ENCODE data around the gene AAMP. TPM values are rescaled to one million over a fixed set of nuclear protein-coding genes. Genes with fewer than 3 reads are reported as not detected.

AAMP gene
- total RNA-seq, 4 donors from 2014 or later, result 91.8 to 151 (median 115) TPM

DNA sequence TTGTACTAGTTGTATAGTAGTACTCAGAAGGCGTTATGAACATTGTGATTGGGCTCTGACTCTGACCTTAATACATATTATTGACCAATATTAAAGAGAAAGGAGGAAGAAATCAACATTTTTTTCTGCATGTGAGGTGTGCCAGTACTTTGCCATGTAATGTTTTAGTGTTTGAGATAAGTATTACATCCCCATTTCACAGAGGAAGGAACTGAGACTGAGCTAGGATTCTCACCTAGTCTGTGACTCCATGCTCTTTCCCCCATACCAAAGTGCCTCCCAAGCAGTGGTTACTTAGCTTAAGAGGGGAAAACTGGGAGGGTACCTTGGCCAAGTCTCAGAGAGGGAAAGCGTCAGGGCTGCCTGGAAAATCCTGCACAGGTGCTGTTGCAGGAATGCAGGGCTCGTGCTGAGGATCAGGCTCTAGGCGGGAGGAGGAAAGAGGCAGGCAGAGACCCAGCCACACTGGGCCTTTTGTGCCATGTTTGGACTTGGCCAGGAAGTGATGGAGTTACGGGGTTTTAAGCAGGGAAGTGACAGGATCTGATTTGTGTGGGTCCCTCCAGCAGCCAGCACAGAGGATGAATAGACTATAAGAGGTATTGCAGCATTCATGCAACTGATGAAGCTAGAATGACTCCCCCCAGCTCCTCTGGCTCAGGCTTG, 2.1 kb upstream of the AAMP start:
- no peak for TF ChIP-seq POLR2A (IDR thresholded peaks at IDR 0.05)
- TF ChIP-seq, protein P1, sequence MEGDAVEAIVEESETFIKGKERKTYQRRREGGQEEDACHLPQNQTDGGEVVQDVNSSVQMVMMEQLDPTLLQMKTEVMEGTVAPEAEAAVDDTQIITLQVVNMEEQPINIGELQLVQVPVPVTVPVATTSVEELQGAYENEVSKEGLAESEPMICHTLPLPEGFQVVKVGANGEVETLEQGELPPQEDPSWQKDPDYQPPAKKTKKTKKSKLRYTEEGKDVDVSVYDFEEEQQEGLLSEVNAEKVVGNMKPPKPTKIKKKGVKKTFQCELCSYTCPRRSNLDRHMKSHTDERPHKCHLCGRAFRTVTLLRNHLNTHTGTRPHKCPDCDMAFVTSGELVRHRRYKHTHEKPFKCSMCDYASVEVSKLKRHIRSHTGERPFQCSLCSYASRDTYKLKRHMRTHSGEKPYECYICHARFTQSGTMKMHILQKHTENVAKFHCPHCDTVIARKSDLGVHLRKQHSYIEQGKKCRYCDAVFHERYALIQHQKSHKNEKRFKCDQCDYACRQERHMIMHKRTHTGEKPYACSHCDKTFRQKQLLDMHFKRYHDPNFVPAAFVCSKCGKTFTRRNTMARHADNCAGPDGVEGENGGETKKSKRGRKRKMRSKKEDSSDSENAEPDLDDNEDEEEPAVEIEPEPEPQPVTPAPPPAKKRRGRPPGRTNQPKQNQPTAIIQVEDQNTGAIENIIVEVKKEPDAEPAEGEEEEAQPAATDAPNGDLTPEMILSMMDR (IDR thresholded peaks at IDR 0.05), result peak in 1 of 6 experiments; percentile 16
- peaks cover 0 to 55% (median 24%) of the 10 kb centered on the region in 4 donors for H3K4me1 ChIP-seq

DNA sequence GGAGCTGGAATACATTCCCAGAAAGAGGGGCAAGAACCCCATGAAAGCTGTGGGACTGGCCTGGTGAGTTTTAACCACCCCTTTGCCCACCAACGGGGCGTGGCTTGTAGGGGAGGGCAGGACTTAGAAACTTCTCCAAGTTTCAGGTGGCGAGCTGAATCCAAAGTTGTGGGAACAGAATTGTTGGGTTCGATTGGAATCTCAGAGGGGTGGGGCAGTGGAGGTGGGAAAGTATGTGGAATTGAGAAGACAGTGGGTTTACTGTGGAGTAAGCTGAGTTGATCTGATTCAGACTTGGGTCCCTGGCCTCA, 1.5 kb upstream of the AAMP start:
- H3K4me1 ChIP-seq, result peaks cover 0 to 55% (median 24%) of the 10 kb centered on the region in 4 donors
- H3K4me3 ChIP-seq, result peak overlapping the region in 2 of 4 donors; percentile 59 to 96
- TF ChIP-seq, protein P1 (IDR thresholded peaks at IDR 0.05), result no peak
- no peak for TF ChIP-seq POLR2A (IDR thresholded peaks at IDR 0.05)
- H3K36me3 ChIP-seq, result peaks cover 0 to 46% (median 3%) of the 10 kb centered on the region in 3 donors
- DNase-seq, result no peak
- no peaks in the 10 kb centered on the region for H3K9me3 ChIP-seq
- no peaks in the 10 kb centered on the region for H3K27me3 ChIP-seq
- peak overlapping the region; percentile 47 to 84 (median 76) for H3K27ac ChIP-seq

More for the DNA sequence above, 2.1 kb upstream of the AAMP start:
- H3K27me3 ChIP-seq, result no peaks in the 10 kb centered on the region
- DNase-seq, result peak in 1 of 3 donors; percentile 53
- no peaks in the 10 kb centered on the region for H3K9me3 ChIP-seq
- H3K36me3 ChIP-seq, result peaks cover 0 to 46% (median 3%) of the 10 kb centered on the region in 3 donors
- H3K27ac ChIP-seq, result peak overlapping the region; percentile 47 to 83 (median 68)
- H3K4me3 ChIP-seq, result peak overlapping the region in 1 of 4 donors; percentile 59

DNA sequence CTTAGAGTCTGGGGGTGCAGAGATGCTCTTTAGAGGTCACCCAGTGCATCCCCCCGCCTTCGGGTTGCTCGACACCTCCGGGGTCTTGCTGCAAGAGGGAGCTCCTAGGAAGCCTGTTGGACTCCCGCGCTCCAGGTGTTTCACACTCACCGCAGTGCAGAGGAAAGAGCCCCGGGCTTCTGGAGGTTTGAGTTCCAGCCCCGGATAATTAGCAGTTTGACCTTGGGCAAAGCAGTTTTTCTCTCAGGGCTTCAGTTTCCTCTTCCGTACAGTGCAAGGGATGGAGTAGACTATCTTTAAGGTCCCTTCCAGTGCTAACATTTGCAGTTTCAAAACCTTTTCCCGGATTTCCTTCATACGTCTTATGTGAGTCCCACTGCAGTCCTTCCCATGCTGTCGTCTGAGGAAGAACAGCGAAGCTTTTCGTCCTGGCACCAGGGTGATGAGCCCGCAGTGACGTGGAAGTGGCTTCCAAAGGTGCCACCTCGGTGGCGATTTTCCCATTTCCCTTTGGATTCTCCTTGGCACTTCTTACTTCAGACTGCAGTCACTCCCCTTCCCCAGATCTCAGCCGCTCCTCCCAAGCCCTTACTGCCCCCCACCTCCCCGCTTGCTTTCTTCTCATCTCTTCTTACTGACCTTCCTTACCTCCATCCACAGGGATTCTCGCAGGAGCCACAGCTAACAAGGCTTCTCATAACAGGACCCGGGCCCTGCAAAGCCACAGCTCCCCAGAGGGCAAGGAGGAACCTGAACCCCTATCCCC, 967 bp upstream of the AAMP start:
- Histone ChIP-seq H3K36me3 (peaks cover 0 to 46% (median 3%) of the 10 kb centered on the region in 3 donors), H3K27me3 (no peaks in the 10 kb centered on the region), H3K9me3 (no peaks in the 10 kb centered on the region), H3K4me3 (peak overlapping the region; percentile 56 to 96 (median 70)), H3K4me1 (peaks cover 0 to 55% (median 24%) of the 10 kb centered on the region in 4 donors), H3K27ac (peak overlapping the region; percentile 47 to 84 (median 76))
- peak in 1 of 3 donors; percentile 58 for DNase-seq
- no peak for TF ChIP-seq POLR2A (IDR thresholded peaks at IDR 0.05)
- TF ChIP-seq, protein P1 (IDR thresholded peaks at IDR 0.05), result no peak

DNA sequence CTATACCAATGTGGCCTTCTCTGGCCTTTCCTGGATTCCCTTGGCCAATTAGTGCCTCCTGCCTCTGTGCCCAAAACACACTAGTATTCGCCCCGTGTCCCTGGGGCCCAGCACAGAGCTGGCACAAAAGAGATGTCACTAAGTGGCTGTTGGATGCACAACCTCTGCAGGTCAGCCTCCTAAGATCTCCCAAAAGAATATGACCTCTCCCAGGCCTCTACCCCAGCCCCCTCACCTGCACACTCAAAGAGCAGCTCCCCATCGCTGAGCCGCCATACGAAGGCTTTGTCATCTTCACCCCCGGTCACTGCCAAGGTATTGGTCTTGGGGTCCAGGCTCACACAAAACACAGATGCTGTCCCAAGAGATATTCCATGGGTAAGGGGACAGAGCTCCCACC, 2.7 kb downstream of the AAMP start:
- H3K4me3 ChIP-seq, result no peak overlapping the region
- H3K36me3 ChIP-seq, result peaks cover 0 to 42% (median 0%) of the 10 kb centered on the region in 3 donors
- H3K27me3 ChIP-seq, result no peaks in the 10 kb centered on the region
- peak in 1 of 3 donors; percentile 21 for DNase-seq
- H3K9me3 ChIP-seq, result no peaks in the 10 kb centered on the region
- no peak overlapping the region for H3K27ac ChIP-seq
- TF ChIP-seq, protein P1 (IDR thresholded peaks at IDR 0.05), result no peak
- TF ChIP-seq POLR2A (IDR thresholded peaks at IDR 0.05), result no peak
- H3K4me1 ChIP-seq, result peaks cover 4 to 64% (median 18%) of the 10 kb centered on the region in 4 donors

DNA sequence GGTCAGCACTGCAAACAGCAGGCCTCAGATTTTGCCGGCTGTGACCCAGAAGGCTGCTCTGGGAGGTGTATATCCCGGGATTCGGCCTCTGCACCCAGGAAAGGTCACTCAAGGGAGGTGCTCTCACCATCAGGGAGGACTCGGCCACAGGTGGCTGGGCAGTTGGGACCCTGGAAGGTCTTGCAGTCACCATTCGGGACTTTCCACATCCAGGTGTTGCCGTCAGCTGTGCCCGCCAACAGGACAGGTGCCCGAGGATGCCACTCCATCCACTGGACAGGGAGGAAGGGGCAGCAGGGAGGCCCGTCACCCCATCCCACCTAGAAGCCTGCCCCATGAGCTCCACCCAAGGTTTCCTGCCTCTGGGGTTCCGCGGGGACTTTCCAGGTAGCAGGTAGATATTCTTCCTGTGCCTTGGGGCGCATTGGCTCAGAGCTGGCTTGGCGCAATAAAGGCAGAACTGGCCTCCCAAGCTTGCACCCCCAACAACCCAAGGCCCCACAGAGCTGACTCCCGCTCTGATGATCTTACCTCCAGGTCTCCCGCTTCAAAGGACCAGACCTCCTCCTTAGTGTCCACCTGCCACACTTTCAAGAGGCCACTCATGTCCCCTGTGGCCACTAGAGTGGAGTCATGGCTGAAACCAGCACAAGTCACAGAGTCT, 3.5 kb downstream of the AAMP start:
- Histone ChIP-seq H3K4me3 (no peak overlapping the region), H3K9me3 (no peaks in the 10 kb centered on the region), H3K4me1 (peaks cover 4 to 63% (median 13%) of the 10 kb centered on the region in 4 donors), H3K27ac (peak overlapping the region in 1 of 4 donors; percentile 87), H3K36me3 (peaks cover 0 to 42% (median 0%) of the 10 kb centered on the region in 3 donors), H3K27me3 (no peaks in the 10 kb centered on the region)
- peak in 1 of 3 donors; percentile 43 for DNase-seq
- TF ChIP-seq, protein P1 (IDR thresholded peaks at IDR 0.05), result no peak
- TF ChIP-seq POLR2A (IDR thresholded peaks at IDR 0.05), result no peak

Data from Peyer's patch (tissue), 4 donors.